HEK293 (cell line): ENCODE measurements around the gene REV3L.
"Not testable (repeated sequence)": the region's sequence is repeated elsewhere in the genome, so short reads cannot be mapped to it uniquely, and the experiment has no call there.

Source experiments
- CTCF ChIA-PET: fragments of 350-600 bp; formaldehyde crosslinking; extraction: SDS; loops from one replicate; lab custom pipeline; 2021; ENCODE audit warnings: antibody characterized with exemption; lab: Yijun Ruan, JAX
- POLR2A ChIA-PET: fragments of 300-600 bp; formaldehyde crosslinking; extraction: SDS; loops from one replicate; lab custom pipeline; 2020; ENCODE audit warnings: antibody characterized with exemption, inconsistent platforms; lab: Yijun Ruan, JAX
- H3K27ac ChIP-seq: fragments of 200-500 bp; sonication (Bioruptor generic); 2 replicates; pipeline ENCODE4 v1.5.1; 2014; ENCODE audit warnings: low read depth, low read length, control low read depth, inconsistent platforms; ENCODE audit errors: extremely low read depth
- H3K36me3 ChIP-seq, 2 experiments: fragments of 200-500 bp in 1 of 2; sonication (Bioruptor generic) in 1 of 2; 1 replicate in 1 of 2; 2 replicates in 1 of 2; pipeline ENCODE4 v1.5.1; 2014 to 2017; ENCODE audit warnings: inconsistent platforms in 2 of 2, low read length in 2 of 2; ENCODE audit not compliant: control insufficient read depth in 2 of 2, insufficient read depth in 1 of 2
- H3K4me1 ChIP-seq: fragments of 200-500 bp; sonication (Bioruptor generic); 2 replicates; pipeline ENCODE4 v1.5.1; 2014; ENCODE audit warnings: mild to moderate bottlenecking, low read length, inconsistent platforms; ENCODE audit not compliant: control insufficient read depth, insufficient read depth
- H3K4me3 ChIP-seq: 2 replicates; pipeline ENCODE4 v1.5.1; 2011; ENCODE audit warnings: low read depth, mild to moderate bottlenecking, control low read depth, low read length, moderate library complexity
- H3K9me3 ChIP-seq: fragments of 200-500 bp; sonication (Bioruptor generic); 2 replicates; pipeline ENCODE4 v1.5.1; 2014; ENCODE audit warnings: low read depth, low read length, inconsistent platforms; ENCODE audit not compliant: control insufficient read depth, insufficient read depth
- EGR2 ChIP-seq: fragments of 450-650 bp; formaldehyde crosslinking; IDR thresholded peaks from 2 replicates; pipeline ENCODE4 v1.5.1; 2016; ENCODE audit warnings: low read depth, missing biosample characterization, missing genetic modification characterization
- GLIS1 ChIP-seq: fragments of 450-650 bp; formaldehyde crosslinking; IDR thresholded peaks from 2 replicates; pipeline ENCODE4 v1.5.1; 2016; ENCODE audit warnings: missing biosample characterization, missing genetic modification characterization
- GLIS2 ChIP-seq: fragments of 450-650 bp; formaldehyde crosslinking; IDR thresholded peaks from 2 replicates; pipeline ENCODE4 v1.5.1; 2016; ENCODE audit warnings: missing biosample characterization, missing genetic modification characterization
- PRDM6 ChIP-seq: fragments of 450-650 bp; formaldehyde crosslinking; IDR thresholded peaks from 2 replicates; pipeline ENCODE4 v1.5.1; 2017; ENCODE audit warnings: missing biosample characterization, missing genetic modification characterization
- SETDB1 ChIP-seq: IDR thresholded peaks from one replicate; pipeline ENCODE4 v1.6.1; 2017; ENCODE audit warnings: mild to moderate bottlenecking, low read length, moderate library complexity, mixed read lengths; ENCODE audit not compliant: insufficient read length
- TRIM28 ChIP-seq: IDR thresholded peaks from 2 replicates; pipeline ENCODE4 v1.6.1; 2011; ENCODE audit warnings: low read length, control low read depth, borderline replicate concordance
- ZBTB1 ChIP-seq: fragments of 450-650 bp; formaldehyde crosslinking; IDR thresholded peaks from 2 replicates; pipeline ENCODE4 v1.5.1; 2016; ENCODE audit warnings: missing biosample characterization, missing genetic modification characterization
- ZBTB20 ChIP-seq: fragments of 450-650 bp; formaldehyde crosslinking; IDR thresholded peaks from 2 replicates; pipeline ENCODE4 v1.5.1; 2016; ENCODE audit warnings: missing biosample characterization, missing genetic modification characterization
- ZNF138 ChIP-seq: fragments of 450-650 bp; formaldehyde crosslinking; IDR thresholded peaks from 2 replicates; pipeline ENCODE4 v1.5.1; 2016; ENCODE audit warnings: missing biosample characterization, missing genetic modification characterization, borderline replicate concordance
- ZNF449 ChIP-seq: fragments of 450-650 bp; formaldehyde crosslinking; IDR thresholded peaks from 2 replicates; pipeline ENCODE4 v1.5.1; 2017; ENCODE audit warnings: missing biosample characterization, mild to moderate bottlenecking, missing genetic modification characterization, moderate library complexity
- ZNF530 ChIP-seq: fragments of 450-650 bp; formaldehyde crosslinking; IDR thresholded peaks from 2 replicates; pipeline ENCODE4 v1.5.1; 2016; ENCODE audit warnings: low read depth, missing biosample characterization, missing genetic modification characterization
- ZNF558 ChIP-seq: fragments of 450-650 bp; formaldehyde crosslinking; IDR thresholded peaks from 2 replicates; pipeline ENCODE4 v1.5.1; 2016; ENCODE audit warnings: missing biosample characterization, missing genetic modification characterization
- ZNF830 ChIP-seq: fragments of 450-650 bp; IDR thresholded peaks from 2 replicates; pipeline ENCODE4 v1.5.0; 2018; ENCODE audit warnings: missing biosample characterization, missing genetic modification characterization, low read depth, mild to moderate bottlenecking, moderate library complexity
- ZNF837 ChIP-seq: fragments of 450-650 bp; formaldehyde crosslinking; IDR thresholded peaks from 2 replicates; pipeline ENCODE4 v1.5.1; 2016; ENCODE audit warnings: missing biosample characterization, missing genetic modification characterization
- ZSCAN23 ChIP-seq: fragments of 450-650 bp; formaldehyde crosslinking; IDR thresholded peaks from 2 replicates; pipeline ENCODE4 v1.5.1; 2016; ENCODE audit warnings: missing biosample characterization, missing genetic modification characterization
- TF ChIP-seq, protein P1 (sequence below): fragments of 450-650 bp; formaldehyde crosslinking; IDR thresholded peaks from 2 replicates; pipeline ENCODE4 v1.5.1; 2016; ENCODE audit warnings: missing biosample characterization, missing genetic modification characterization
- TF ChIP-seq, protein P2 (sequence below): fragments of 450-650 bp; formaldehyde crosslinking; IDR thresholded peaks from 2 replicates; pipeline ENCODE4 v1.5.1; 2016; ENCODE audit warnings: missing biosample characterization, missing genetic modification characterization

The REV3L gene

DNA sequence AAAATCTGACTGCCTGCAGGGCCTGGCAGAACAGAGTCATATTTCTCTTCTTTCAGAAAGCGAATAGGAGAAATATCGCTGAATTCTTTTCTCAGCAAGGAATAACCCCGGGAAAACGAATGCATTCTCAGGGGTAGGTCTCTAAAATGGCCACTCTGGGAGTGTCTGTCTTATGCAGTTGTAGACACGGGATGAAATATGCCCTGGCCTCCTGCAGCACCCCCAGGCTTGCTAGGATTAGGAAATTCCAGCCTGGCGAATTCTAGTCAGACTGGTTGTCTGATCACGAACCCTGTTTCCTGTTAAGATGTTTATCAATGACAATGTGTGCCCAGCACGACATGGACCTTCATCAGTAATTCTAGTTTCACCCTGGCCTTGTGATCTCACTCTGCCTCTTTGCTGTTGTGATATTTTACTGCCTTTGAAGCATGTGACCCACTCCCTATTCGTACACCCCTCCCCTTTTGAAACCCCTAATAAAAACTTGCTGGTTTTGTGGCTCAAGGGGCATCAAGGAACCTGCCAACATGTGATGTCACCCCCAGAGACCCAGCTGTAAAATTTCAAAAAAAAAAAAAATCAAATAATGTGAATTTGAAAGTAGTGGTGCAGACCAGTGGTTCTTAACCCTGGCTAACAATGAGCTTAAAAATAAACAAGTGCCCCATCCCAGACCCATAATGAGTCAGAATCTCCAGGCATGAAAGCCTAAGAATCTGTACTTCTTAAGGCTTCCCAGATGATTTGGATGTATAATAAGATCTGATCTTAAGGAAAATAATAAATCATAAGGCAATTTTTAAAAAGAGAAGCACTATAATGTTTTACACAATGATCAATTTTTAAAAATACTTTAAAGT lies 181.8 kb downstream of the REV3L start:
- not testable (repeated sequence) for H3K9me3 ChIP-seq, H3K4me3 ChIP-seq, H3K4me1 ChIP-seq
- peaks cover 7 to 37% of the 10 kb centered on the region in 2 experiments; a peak in 2 of 3 replicates for H3K36me3 ChIP-seq
- ChIA-PET POLR2A (interaction anchor here (0.7 kb wide), 1 partner anchor 214 kb away, joined by 3 read pairs; no protein-coding TSS in a partner anchor), CTCF (interaction anchor here (0.7 kb wide), 1 partner anchor 932 kb away, joined by 4 read pairs; no protein-coding TSS in a partner anchor)
- H3K27ac ChIP-seq: peak overlapping the region; percentile 10; the same call in 1 of the 2 replicates
- peak; percentile 63; the same call in 1 of the 2 replicates for TF ChIP-seq GLIS1 (tag by site-specific recombination)
- peak; percentile 99 for TF ChIP-seq SETDB1
- peak; percentile 96 for TF ChIP-seq TRIM28
- TF ChIP-seq, protein P1, sequence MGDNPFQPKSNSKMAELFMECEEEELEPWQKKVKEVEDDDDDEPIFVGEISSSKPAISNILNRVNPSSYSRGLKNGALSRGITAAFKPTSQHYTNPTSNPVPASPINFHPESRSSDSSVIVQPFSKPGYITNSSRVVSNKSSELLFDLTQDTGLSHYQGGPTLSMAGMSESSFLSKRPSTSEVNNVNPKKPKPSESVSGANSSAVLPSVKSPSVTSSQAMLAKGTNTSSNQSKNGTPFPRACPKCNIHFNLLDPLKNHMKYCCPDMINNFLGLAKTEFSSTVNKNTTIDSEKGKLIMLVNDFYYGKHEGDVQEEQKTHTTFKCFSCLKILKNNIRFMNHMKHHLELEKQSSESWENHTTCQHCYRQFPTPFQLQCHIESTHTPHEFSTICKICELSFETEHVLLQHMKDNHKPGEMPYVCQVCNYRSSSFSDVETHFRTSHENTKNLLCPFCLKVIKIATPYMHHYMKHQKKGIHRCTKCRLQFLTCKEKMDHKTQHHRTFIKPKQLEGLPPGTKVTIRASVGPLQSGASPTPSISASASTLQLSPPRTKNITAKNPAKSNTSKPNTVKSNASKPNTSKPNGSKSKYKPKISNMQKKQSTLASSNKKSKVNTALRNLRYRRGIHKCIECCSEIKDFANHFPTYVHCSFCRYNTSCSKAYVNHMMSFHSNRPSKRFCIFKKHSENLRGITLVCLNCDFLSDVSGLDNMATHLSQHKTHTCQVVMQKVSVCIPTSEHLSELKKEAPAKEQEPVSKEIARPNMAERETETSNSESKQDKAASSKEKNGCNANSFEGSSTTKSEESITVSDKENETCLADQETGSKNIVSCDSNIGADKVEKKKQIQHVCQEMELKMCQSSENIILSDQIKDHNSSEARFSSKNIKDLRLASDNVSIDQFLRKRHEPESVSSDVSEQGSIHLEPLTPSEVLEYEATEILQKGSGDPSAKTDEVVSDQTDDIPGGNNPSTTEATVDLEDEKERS (tag by site-specific recombination): peak; percentile 54; the same call in 1 of the 2 replicates

DNA sequence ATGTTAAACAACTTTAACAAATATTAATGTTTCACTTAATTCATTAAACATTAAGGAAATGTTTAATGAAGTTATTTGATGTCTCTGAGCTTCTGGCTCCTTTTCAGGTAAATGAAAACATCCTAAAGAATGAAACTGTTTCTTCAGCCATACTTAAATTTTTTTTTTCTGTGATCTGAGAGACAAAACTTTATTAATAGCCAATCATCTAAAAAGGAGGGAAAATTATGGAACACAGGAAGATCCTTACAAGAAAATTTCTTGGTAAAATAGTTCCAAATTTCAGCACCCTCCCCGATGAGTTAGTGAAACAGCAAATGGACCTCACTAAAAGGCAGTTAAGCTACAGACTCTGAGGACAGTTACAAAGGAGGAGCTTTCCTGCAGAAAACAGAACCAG lies 185.2 kb downstream of the REV3L start:
- H3K4me1 ChIP-seq: peaks cover 10% of the 10 kb centered on the region
- H3K4me3 ChIP-seq: no peak overlapping the region
- POLR2A ChIA-PET: no interaction called here
- H3K27ac ChIP-seq: no peak overlapping the region
- peaks cover 0 to 39% of the 10 kb centered on the region in 2 experiments; a peak in 2 of 3 replicates for H3K36me3 ChIP-seq
- H3K9me3 ChIP-seq: no peaks in the 10 kb centered on the region
- CTCF ChIA-PET: interaction anchor here (0.5 to 1.1 kb wide), 3 partner anchors 144 to 240 kb away, joined by 3 to 4 read pairs (median 3); no protein-coding TSS in a partner anchor
- TF ChIP-seq, protein P2, sequence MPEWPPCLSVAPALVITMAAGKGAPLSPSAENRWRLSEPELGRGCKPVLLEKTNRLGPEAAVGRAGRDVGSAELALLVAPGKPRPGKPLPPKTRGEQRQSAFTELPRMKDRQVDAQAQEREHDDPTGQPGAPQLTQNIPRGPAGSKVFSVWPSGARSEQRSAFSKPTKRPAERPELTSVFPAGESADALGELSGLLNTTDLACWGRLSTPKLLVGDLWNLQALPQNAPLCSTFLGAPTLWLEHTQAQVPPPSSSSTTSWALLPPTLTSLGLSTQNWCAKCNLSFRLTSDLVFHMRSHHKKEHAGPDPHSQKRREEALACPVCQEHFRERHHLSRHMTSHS (tag by site-specific recombination): no peak
- TF ChIP-seq, protein P1 (tag by site-specific recombination): no peak
- TF ChIP-seq ZBTB20 (no peak), ZNF558 (tag by site-specific recombination) (no peak), ZNF830 (tag by site-specific recombination) (no peak), ZNF837 (no peak), ZBTB1 (tag by site-specific recombination) (no peak), ZNF530 (no peak), EGR2 (tag by site-specific recombination) (no peak), GLIS2 (tag by site-specific recombination) (no peak), ZNF449 (tag by site-specific recombination) (no peak), ZNF138 (tag by site-specific recombination) (no peak), ZSCAN23 (tag by site-specific recombination) (no peak), PRDM6 (no peak)
